PFSK-1 (cell line): ENCODE measurements around the gene LARP1.

Source experiments
- POLR2AphosphoS5 ChIP-seq: IDR thresholded peaks from 2 replicates; pipeline ENCODE4 v1.6.1; 2012; ENCODE audit warnings: low read depth, mild to moderate bottlenecking, control low read depth, low read length, moderate library complexity
- REST ChIP-seq, 2 experiments: IDR thresholded peaks; 2 replicates each; pipeline versions ENCODE4 v1.6.1 to v1.8.0; 2011 to 2012; ENCODE audit warnings: low read depth in 2 of 2, low read length in 2 of 2, control low read depth in 1 of 2, inconsistent platforms in 1 of 2, mild to moderate bottlenecking in 1 of 2, moderate library complexity in 1 of 2; ENCODE audit not compliant: insufficient read depth in 1 of 2
- TAF1 ChIP-seq: IDR thresholded peaks from 2 replicates; pipeline ENCODE4 v1.6.1; 2012; ENCODE audit warnings: low read length, control low read depth, borderline replicate concordance; ENCODE audit not compliant: insufficient read depth

- TF ChIP-seq POLR2AphosphoS5 (no peak), REST (IDR thresholded peaks at IDR 0.05; ENCODE audit: insufficient read depth in 1 of 2, low read depth in 2 of 2, low read length in 2 of 2) (no peak), TAF1 (no peak)
Observed at GRCh38 chr5:154829181-154829588, 74.0 kb downstream of the LARP1 start.
